ENCODE results near the gene EDC3.
"Not testable (repeated sequence)": the region's sequence is repeated elsewhere in the genome, so short reads cannot be mapped to it uniquely, and the experiment has no call there.

Gene EDC3

GRCh38 chr15:74653426-74654102, 42.3 kb downstream of the EDC3 start:
- no peak for DNase-seq

GRCh38 chr15:74651242-74651741, 44.5 kb downstream of the EDC3 start:
- DNase-seq, result peak in 4 of 56 donors; percentile 7 to 35 (median 27)

- DNase-seq, result no peak
These were observed 47.6 kb downstream of the EDC3 start for GRCh38 chr15:74648051-74648842.

- DNase-seq, result no peak
These were observed 49.3 kb downstream of the EDC3 start for GRCh38 chr15:74646480-74646879.

- no peak for DNase-seq
These were observed 52.1 kb downstream of the EDC3 start for GRCh38 chr15:74643665-74644204.

- DNase-seq, result peak in 12 of 56 donors; percentile 13 to 51 (median 33)
These were observed 52.8 kb downstream of the EDC3 start for GRCh38 chr15:74642734-74643664.

- no peak for DNase-seq
These were observed 53.5 kb downstream of the EDC3 start for GRCh38 chr15:74642348-74642733.

GRCh38 chr15:74641151-74641550, 54.7 kb downstream of the EDC3 start:
- no peak for DNase-seq

- no peak for DNase-seq
These were observed 58.8 kb downstream of the EDC3 start for GRCh38 chr15:74636984-74637383.

- DNase-seq, result peak in 36 of 56 donors; percentile 6 to 74 (median 40)
These were observed 60.6 kb downstream of the EDC3 start for GRCh38 chr15:74635228-74635627.

- DNase-seq, result no peak
These were observed 62.0 kb downstream of the EDC3 start for GRCh38 chr15:74633781-74634180.

- no peak for DNase-seq
These were observed 63.2 kb downstream of the EDC3 start for GRCh38 chr15:74632601-74633000.

GRCh38 chr15:74631935-74632560, 63.8 kb downstream of the EDC3 start:
- DNase-seq, result peak in 32 of 56 donors; percentile 8 to 70 (median 32)

GRCh38 chr15:74631408-74631807, 64.4 kb downstream of the EDC3 start:
- no peak for DNase-seq

- no peak for DNase-seq
These were observed 64.8 kb downstream of the EDC3 start for GRCh38 chr15:74631087-74631385.

GRCh38 chr15:74630284-74631086, 65.3 kb downstream of the EDC3 start:
- no peak for DNase-seq

GRCh38 chr15:74629696-74630095, 66.1 kb downstream of the EDC3 start:
- not testable (repeated sequence) for DNase-seq

GRCh38 chr15:74628949-74629348, 66.9 kb downstream of the EDC3 start:
- DNase-seq, result no peak

- no peak for DNase-seq
These were observed 67.6 kb downstream of the EDC3 start for GRCh38 chr15:74628199-74628598.

- DNase-seq, result no peak
These were observed 68.1 kb downstream of the EDC3 start for GRCh38 chr15:74627766-74628165.
